ENCODE measurements around the gene WDR33. TPM values are rescaled to one million over a fixed set of nuclear protein-coding genes. Genes with fewer than 3 reads are reported as not detected.
A peak's percentile ranks its signal among the peaks of the same experiment; 100 is the strongest.

The WDR33 gene
- total RNA-seq, 5 donors from 2014 or later (not counting 1 experiment from before 2014, with no cell fraction given), result 54.5 to 79.8 (median 76.2) TPM

DNA sequence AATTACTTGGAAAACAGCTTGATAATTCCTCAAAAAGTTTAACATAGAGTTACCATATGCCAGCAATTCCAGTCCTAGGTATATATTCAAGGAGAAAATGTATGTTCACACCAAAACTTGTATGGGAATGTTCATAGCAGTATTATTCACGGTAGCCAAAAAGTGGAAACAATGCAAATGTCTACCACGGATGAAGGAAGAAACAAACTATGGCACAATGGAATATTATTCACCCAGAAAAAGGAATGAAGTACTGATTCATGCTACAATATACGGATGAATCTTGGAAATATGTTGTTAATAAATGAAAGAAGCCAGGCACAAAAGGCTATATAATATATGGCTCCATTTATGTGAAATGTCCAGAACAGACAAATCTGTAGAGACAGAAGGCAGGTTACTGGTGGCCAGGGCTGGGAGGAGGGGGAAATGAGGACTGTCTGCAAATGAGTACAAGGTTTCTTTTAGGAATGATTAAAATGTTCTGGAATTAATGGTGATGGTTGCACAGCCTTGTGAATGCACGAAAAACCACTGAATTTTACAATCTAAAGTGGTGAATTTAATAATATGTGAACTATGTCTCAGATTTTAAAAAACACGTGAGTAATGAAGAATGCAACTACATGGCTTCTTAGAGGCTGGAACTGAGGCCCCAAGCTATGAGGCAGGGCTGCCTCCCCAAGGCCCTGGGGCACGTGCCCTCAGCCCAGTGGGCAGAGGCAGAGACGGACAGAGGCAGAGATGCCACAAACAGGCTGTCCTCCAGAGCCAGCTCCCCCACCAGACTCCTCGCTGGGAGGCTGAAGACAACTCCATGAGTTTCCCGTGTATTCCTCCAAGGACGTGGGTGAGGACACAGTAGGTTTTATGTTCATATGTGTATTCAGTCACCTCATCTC is 140.7 kb downstream of the WDR33 start:
- no peaks in the 10 kb centered on the region for H3K36me3 ChIP-seq (ENCODE audit: control insufficient read depth in 2 of 2, extremely low read depth in 1 of 2, insufficient read depth in 1 of 2, low read length in 1 of 2)
- Mint-ChIP-seq H3K36me3 (no peaks in the 10 kb centered on the region), H3K27ac (no peak overlapping the region), H3K4me3 (no peak overlapping the region), H3K9me3 (no peaks in the 10 kb centered on the region), H3K4me1 (peaks cover 4 to 8% (median 7%) of the 10 kb centered on the region in 3 donors), H3K27me3 (peaks cover 43 to 60% of the 10 kb centered on the region in 2 donors)
- ChIA-PET POLR2A (no interaction called here), CTCF (no interaction called here)
- no peak overlapping the region for H3K27ac ChIP-seq (ENCODE audit: low read length)
- peaks cover 0 to 7% of the 10 kb centered on the region in 2 experiments for H3K4me1 ChIP-seq (ENCODE audit: control insufficient read depth in 1 of 2, extremely low read depth in 1 of 2, insufficient read depth in 2 of 2, low read length in 2 of 2)
- ATAC-seq (replicated peaks in 1 of 4), result no peak
- no peak for DNase-seq
- H3K9me3 ChIP-seq, result no peaks in the 10 kb centered on the region
- H3K4me3 ChIP-seq (ENCODE audit: control insufficient read depth in 1 of 2, extremely low read depth in 1 of 2, low read length in 1 of 2), result no peak overlapping the region
- WGBS (ENCODE audit: insufficient coverage), result 72% methylated on average over 2 of the region's 10 CpGs
- peaks cover 5 to 47% of the 10 kb centered on the region in 2 experiments for H3K27me3 ChIP-seq (replicated peaks in 1 of 2; ENCODE audit: control insufficient read depth in 2 of 2, extremely low read depth in 1 of 2, insufficient read depth in 2 of 2, low read length in 1 of 2)

DNA sequence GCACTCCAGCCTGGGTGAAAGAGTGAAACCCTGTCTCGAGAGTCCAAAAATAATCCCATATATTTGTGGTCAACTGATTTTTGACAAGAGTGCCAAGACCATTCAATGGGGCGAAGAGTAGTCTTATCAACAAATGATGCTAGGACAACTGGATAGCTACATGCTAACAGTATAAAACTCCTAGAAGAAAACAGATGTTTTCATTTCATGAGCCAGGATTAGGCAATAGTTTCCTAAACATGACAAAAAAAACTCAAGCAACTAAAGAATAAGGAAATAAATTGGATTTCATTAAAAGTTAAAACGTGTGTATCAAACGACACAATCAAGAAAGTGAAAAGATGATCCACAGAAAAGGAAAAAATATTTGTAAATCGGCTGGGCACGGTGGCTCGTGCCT is 141.9 kb downstream of the WDR33 start:
- no peaks in the 10 kb centered on the region for H3K4me1 ChIP-seq (ENCODE audit: control insufficient read depth in 1 of 2, extremely low read depth in 1 of 2, insufficient read depth in 2 of 2, low read length in 2 of 2)
- ATAC-seq (replicated peaks in 1 of 4), result no peak
- H3K27ac ChIP-seq (ENCODE audit: low read length), result no peak overlapping the region
- H3K27ac Mint-ChIP-seq, result no peak overlapping the region
- no peak overlapping the region for H3K4me3 Mint-ChIP-seq
- ChIA-PET CTCF (no interaction called here), POLR2A (no interaction called here)
- no peaks in the 10 kb centered on the region for H3K9me3 ChIP-seq
- H3K9me3 Mint-ChIP-seq, result no peaks in the 10 kb centered on the region
- peaks cover 0 to 3% (median 2%) of the 10 kb centered on the region in 3 donors for H3K4me1 Mint-ChIP-seq
- peaks cover 5 to 50% of the 10 kb centered on the region in 2 experiments for H3K27me3 ChIP-seq (replicated peaks in 1 of 2; ENCODE audit: control insufficient read depth in 2 of 2, extremely low read depth in 1 of 2, insufficient read depth in 2 of 2, low read length in 1 of 2)
- H3K36me3 Mint-ChIP-seq, result no peaks in the 10 kb centered on the region
- H3K4me3 ChIP-seq (ENCODE audit: control insufficient read depth in 1 of 2, extremely low read depth in 1 of 2, low read length in 1 of 2), result no peak overlapping the region
- H3K27me3 Mint-ChIP-seq, result peaks cover 45 to 61% of the 10 kb centered on the region in 2 donors
- no peaks in the 10 kb centered on the region for H3K36me3 ChIP-seq (ENCODE audit: control insufficient read depth in 2 of 2, extremely low read depth in 1 of 2, insufficient read depth in 1 of 2, low read length in 1 of 2)
- 83% methylated on average over 1 of the region's 7 CpGs for WGBS (ENCODE audit: insufficient coverage)
- no peak for DNase-seq

DNA sequence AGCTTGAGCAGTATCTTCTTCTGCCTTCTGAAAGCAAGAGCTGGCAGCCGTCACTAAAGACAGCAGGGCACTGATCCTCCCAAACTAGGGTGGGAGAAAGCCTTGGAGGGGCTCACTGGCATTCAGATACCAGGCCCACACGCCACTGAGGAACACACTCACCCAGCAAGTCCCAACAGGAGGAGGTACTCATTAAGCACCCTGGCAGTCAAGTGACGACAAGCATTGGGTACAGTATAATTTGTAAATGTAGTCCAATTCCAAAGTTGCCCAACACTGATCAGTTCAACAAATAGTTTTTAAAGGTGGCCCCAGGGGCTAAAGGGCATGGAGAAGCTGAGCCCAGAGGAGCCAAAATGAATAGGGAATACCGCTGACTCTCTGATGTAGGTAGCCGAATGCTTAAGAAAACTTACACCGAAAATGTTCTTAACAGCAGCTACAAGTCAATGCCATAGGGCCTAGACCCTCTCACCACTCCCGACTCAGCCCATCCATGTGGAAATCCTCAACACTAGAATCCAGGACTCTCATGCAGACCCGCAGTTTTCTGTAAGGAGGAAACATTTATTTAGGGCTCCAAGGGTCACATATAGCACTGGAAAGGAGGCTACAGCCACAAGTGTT is 145.6 kb downstream of the WDR33 start:
- Histone ChIP-seq H3K36me3 (ENCODE audit: control insufficient read depth in 2 of 2, extremely low read depth in 1 of 2, insufficient read depth in 1 of 2, low read length in 1 of 2) (no peaks in the 10 kb centered on the region), H3K9me3 (no peaks in the 10 kb centered on the region), H3K4me1 (ENCODE audit: control insufficient read depth in 1 of 2, extremely low read depth in 1 of 2, insufficient read depth in 2 of 2, low read length in 2 of 2) (no peaks in the 10 kb centered on the region), H3K27ac (ENCODE audit: low read length) (no peak overlapping the region), H3K4me3 (ENCODE audit: control insufficient read depth in 1 of 2, extremely low read depth in 1 of 2, low read length in 1 of 2) (no peak overlapping the region), H3K27me3 (replicated peaks in 1 of 2; ENCODE audit: control insufficient read depth in 2 of 2, extremely low read depth in 1 of 2, insufficient read depth in 2 of 2, low read length in 1 of 2) (peaks cover 5 to 45% of the 10 kb centered on the region in 2 experiments)
- no peak overlapping the region for H3K4me3 Mint-ChIP-seq
- ATAC-seq (replicated peaks in 1 of 4), result no peak
- CTCF ChIA-PET, result no interaction called here
- no peak overlapping the region for H3K27ac Mint-ChIP-seq
- peaks cover 0 to 3% (median 0%) of the 10 kb centered on the region in 3 donors for H3K4me1 Mint-ChIP-seq
- POLR2A ChIA-PET, result no interaction called here
- WGBS (ENCODE audit: insufficient coverage), result no CpG with 5 or more reads among the region's 8 CpGs
- no peaks in the 10 kb centered on the region for H3K36me3 Mint-ChIP-seq
- no peak for DNase-seq
- no peaks in the 10 kb centered on the region for H3K9me3 Mint-ChIP-seq
- H3K27me3 Mint-ChIP-seq, result peaks cover 48 to 63% of the 10 kb centered on the region in 2 donors

DNA sequence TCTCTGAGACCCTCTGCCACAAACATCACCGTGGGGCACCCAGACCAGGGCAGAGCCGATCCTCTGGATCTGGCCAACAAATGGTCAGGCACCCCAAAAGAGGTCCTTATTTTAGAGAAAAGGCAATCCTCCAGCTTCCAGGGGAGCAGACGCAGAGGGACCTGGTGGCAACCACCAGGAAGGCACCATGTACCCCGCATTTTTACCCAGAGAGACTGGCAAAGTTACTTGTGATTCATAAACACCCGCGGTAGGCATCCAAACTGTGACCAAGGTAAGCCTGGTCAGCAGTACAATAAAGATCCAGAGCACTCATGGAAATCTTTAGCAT is 146.1 kb downstream of the WDR33 start:
- Histone ChIP-seq H3K36me3 (ENCODE audit: control insufficient read depth in 2 of 2, extremely low read depth in 1 of 2, insufficient read depth in 1 of 2, low read length in 1 of 2) (no peaks in the 10 kb centered on the region), H3K27me3 (replicated peaks in 1 of 2; ENCODE audit: control insufficient read depth in 2 of 2, extremely low read depth in 1 of 2, insufficient read depth in 2 of 2, low read length in 1 of 2) (peaks cover 5 to 46% of the 10 kb centered on the region in 2 experiments), H3K27ac (ENCODE audit: low read length) (no peak overlapping the region), H3K4me1 (ENCODE audit: control insufficient read depth in 1 of 2, extremely low read depth in 1 of 2, insufficient read depth in 2 of 2, low read length in 2 of 2) (no peaks in the 10 kb centered on the region), H3K9me3 (no peaks in the 10 kb centered on the region), H3K4me3 (ENCODE audit: control insufficient read depth in 1 of 2, extremely low read depth in 1 of 2, low read length in 1 of 2) (no peak overlapping the region)
- Mint-ChIP-seq H3K27ac (no peak overlapping the region), H3K36me3 (no peaks in the 10 kb centered on the region), H3K4me3 (no peak overlapping the region), H3K27me3 (peaks cover 44 to 67% of the 10 kb centered on the region in 2 donors), H3K4me1 (peaks cover 0 to 3% (median 0%) of the 10 kb centered on the region in 3 donors), H3K9me3 (no peaks in the 10 kb centered on the region)
- WGBS (ENCODE audit: insufficient coverage), result 100% methylated on average over 6 of the region's 6 CpGs
- ATAC-seq (replicated peaks in 1 of 4) (no peak), DNase-seq (no peak)
- POLR2A ChIA-PET, result no interaction called here
- CTCF ChIA-PET, result no interaction called here

DNA sequence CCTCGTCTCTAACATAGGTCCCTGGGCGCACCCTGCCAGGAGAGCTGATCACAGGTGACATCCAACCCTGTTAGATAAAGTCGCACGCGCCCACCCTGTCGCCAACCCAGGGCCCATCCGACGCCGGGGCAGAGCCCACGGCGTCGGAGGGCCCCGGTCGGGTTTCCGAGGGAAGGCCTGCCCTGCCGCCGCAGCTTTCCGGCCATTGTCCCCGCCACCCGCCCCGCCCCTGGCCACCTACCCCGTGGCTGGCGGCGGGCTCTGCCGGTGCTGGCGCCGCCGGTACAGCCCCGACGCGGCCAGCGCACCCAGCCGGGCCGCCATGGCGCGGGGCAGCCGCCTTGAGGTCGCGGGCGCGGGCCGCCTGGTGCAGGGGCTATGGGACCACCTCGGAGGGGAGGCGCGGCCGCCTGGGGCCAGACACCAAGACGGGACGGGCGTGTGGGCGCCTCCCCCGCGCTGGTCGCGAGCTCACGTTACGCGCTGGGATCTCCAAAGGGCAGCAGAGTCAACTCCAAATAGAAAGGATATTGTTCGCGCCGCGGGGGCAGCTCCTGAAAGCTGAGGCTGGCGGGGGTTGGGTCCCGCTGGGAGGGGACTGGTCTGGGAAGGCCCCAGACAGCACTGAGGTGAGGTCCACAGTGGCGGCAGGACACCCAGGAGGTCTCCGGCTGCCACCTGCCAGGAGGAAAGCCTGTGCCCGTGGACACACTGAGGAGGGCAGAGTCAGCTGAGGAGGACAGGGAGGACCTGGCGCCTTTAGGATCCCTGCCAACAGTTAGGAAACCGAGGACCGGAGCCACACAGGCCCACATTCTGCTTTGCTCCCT is 146.7 kb downstream of the WDR33 start:
- Histone ChIP-seq H3K4me1 (ENCODE audit: control insufficient read depth in 1 of 2, extremely low read depth in 1 of 2, insufficient read depth in 2 of 2, low read length in 2 of 2) (no peaks in the 10 kb centered on the region), H3K9me3 (no peaks in the 10 kb centered on the region), H3K4me3 (ENCODE audit: control insufficient read depth in 1 of 2, extremely low read depth in 1 of 2, low read length in 1 of 2) (no peak overlapping the region), H3K27me3 (replicated peaks in 1 of 2; ENCODE audit: control insufficient read depth in 2 of 2, extremely low read depth in 1 of 2, insufficient read depth in 2 of 2, low read length in 1 of 2) (peaks cover 5 to 52% of the 10 kb centered on the region in 2 experiments), H3K36me3 (ENCODE audit: control insufficient read depth in 2 of 2, extremely low read depth in 1 of 2, insufficient read depth in 1 of 2, low read length in 1 of 2) (no peaks in the 10 kb centered on the region), H3K27ac (ENCODE audit: low read length) (no peak overlapping the region)
- peaks cover 44 to 65% of the 10 kb centered on the region in 2 donors for H3K27me3 Mint-ChIP-seq
- peaks cover 0 to 3% (median 0%) of the 10 kb centered on the region in 3 donors for H3K4me1 Mint-ChIP-seq
- no peaks in the 10 kb centered on the region for H3K9me3 Mint-ChIP-seq
- ChIA-PET CTCF (no interaction called here), POLR2A (no interaction called here)
- WGBS (ENCODE audit: insufficient coverage), result 33% methylated on average over 67 of the region's 69 CpGs
- ATAC-seq (replicated peaks in 1 of 4), result no peak
- H3K4me3 Mint-ChIP-seq, result no peak overlapping the region
- no peak overlapping the region for H3K27ac Mint-ChIP-seq
- no peaks in the 10 kb centered on the region for H3K36me3 Mint-ChIP-seq
- DNase-seq, result peak in 1 of 35 experiments; percentile 10

DNA sequence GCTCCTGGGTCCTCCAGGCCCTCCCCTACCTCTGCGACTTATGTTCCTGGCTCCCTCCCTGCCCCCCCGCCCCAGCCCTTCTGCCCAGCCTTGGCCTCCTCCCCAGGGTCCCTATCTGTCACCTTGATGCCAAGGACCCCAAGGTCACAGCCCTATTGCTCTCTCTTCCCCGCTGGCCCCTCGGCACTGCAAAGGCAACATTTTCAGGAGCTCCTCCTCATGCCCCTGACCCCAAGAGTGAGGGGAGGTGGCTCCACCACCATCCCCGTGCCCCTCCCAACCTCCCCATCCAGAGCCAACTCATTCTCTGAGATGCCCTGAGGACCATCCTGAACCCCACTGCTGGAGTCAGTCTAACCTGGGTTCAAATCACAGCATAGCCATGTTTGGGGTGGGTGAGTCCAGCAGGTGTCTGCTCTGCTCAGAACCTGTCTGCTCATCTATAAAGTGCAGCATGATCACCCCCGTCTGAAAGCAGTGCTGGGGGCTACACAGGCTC is 147.4 kb downstream of the WDR33 start:
- WGBS (ENCODE audit: insufficient coverage), result 83% methylated on average over 5 of the region's 6 CpGs
- DNase-seq (peak in 1 of 35 experiments; percentile 1), ATAC-seq (replicated peaks in 1 of 4) (no peak)
- H3K27ac Mint-ChIP-seq, result no peak overlapping the region
- no peak overlapping the region for H3K4me3 Mint-ChIP-seq
- POLR2A ChIA-PET, result no interaction called here
- no peaks in the 10 kb centered on the region for H3K9me3 ChIP-seq
- no peak overlapping the region for H3K27ac ChIP-seq (ENCODE audit: low read length)
- no peaks in the 10 kb centered on the region for H3K4me1 ChIP-seq (ENCODE audit: control insufficient read depth in 1 of 2, extremely low read depth in 1 of 2, insufficient read depth in 2 of 2, low read length in 2 of 2)
- CTCF ChIA-PET, result no interaction called here
- no peaks in the 10 kb centered on the region for H3K36me3 ChIP-seq (ENCODE audit: control insufficient read depth in 2 of 2, extremely low read depth in 1 of 2, insufficient read depth in 1 of 2, low read length in 1 of 2)
- H3K9me3 Mint-ChIP-seq, result no peaks in the 10 kb centered on the region
- peaks cover 5 to 53% of the 10 kb centered on the region in 2 experiments for H3K27me3 ChIP-seq (replicated peaks in 1 of 2; ENCODE audit: control insufficient read depth in 2 of 2, extremely low read depth in 1 of 2, insufficient read depth in 2 of 2, low read length in 1 of 2)
- peaks cover 44 to 68% of the 10 kb centered on the region in 2 donors for H3K27me3 Mint-ChIP-seq
- H3K4me1 Mint-ChIP-seq, result peaks cover 0 to 3% (median 0%) of the 10 kb centered on the region in 3 donors
- no peaks in the 10 kb centered on the region for H3K36me3 Mint-ChIP-seq
- H3K4me3 ChIP-seq (ENCODE audit: control insufficient read depth in 1 of 2, extremely low read depth in 1 of 2, low read length in 1 of 2), result no peak overlapping the region
